ENCODE results near the gene RRAGD.
"Not testable (repeated sequence)": the region's sequence is repeated elsewhere in the genome, so short reads cannot be mapped to it uniquely, and the experiment has no call there.

RRAGD gene

DNA sequence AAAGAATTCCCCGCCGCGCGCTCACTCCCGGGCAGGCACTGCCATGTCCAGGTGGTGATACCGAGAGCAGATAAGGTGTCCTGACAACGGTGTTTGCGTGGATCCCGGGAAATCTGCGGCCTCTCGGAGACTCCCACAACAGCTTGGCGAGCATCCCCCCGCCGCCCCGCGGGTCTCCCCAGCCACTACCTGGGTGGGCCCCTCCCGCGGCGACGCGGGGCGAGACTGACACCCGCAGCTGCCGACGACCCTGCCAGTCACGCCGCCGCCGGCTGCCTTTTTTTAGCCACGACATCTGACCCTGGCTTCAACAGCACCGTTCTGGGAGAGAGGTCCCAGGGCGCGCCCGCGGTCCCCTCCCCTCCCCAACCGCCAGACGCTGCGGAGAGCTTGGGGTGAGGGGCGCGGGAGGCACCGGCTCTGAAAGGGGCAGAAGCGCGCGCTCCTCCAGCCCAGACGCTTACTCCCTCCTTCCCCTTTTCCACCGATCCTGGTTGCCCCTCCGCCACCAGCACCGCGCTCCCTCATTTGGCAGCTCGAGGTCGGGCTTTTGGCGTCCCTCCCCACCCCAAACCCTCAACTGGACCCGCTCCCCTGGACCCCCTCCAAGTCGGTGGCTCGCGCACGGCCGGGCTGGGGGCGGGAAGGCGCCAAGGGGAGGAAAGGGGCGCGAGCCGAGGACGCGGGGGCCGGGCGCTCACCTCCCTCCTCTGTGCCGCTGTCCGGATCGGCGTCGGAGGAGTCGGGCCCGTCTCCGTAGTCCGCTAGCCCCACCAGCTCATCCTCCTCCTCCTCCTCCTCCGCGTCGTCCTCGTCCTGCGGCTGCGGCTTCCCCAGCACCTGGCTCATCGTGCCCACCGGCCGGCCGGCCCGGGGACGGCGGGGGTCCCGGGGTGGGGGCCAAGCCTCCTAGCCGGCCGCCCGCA, 665 bp downstream of the RRAGD start:
- peak; percentile 51 to 68 for DNase-seq

DNA sequence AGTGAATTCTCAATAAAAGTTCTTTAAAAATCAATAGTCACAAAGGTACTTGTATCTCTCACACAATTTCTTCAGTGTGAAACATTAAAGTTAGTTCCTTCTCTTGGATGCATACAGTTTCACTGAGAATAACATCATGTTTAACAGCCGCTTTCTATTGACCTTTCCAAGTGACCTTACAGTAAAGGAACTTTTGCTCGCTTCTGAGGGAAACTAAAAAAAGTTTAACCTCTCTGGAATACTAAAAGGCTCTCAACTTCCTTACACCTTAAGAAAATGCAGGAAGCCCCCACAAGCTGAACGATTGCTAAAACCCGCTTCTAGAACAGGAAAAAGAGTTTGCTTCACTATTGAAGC, 1.3 kb downstream of the RRAGD start:
- no peak for DNase-seq

DNA sequence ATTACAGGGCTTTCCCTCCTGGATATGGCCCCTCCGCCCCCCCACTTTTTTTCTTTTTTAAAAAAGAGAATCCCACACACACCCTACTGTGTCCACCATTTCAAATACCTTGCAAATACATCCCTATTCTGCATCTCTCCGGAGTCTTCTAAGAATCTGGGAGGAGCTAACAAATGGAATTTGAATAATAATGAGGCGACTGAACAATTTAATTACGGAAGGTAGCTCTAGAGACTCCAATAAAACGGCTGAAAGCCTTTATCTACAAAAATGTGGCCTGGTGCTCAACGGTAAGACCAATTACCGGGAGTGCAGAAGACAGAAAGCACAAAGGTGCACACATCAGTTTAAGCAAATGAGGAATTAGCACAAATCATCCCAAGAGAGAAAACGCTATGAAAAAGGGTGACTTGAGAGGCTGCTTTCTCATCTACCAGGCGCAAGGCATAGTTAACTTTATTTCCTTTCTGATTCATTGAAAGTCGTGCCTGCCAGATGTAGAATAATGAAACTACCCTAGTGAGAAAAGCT, 1.8 kb downstream of the RRAGD start:
- no peak for DNase-seq

DNA sequence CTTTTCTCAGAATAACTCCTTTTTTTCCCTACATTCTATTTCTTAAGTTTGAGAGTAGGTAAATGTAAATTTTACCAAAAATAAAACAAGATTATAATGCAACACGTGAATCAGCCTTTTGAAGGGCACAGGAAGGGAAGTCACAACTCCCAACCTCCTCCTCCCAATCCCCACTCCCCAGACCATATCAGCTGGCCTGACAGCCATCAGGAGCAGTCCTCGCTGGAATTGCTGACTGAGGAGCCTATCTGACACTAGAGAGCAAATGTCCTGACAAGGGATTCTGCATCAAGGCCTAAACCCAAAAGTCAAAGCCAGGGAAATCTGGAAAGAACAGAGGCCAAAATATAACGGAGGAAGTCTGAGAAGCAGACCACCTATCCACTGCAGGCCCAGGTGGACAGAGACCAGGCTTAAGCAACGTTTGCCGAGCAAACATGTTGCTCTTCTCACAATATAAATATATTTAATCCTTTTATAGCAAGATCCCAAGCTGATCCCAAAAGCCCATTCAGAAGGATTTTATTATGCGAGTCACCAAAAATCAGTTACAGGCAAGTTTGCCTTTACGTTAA, 2.5 kb downstream of the RRAGD start:
- no peak for DNase-seq

DNA sequence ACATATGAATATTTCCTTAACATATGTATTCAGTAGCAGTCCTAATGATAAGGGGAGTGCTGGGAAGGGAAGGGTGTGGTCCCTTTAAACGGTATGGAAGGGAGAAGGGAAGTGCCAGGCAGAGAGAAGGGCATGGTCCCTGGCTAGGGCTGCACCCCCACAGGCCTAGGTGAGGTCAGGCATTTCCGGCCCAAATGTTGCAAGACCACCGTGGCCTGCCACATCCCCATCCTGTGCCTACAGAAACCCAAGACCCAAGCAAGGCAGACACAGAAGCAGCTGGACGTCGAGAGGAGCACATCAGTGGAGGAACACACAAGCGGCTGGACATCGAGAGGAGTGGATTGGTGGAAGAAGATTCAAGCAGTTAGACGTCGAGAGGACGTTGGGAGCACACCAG, 5.9 kb downstream of the RRAGD start:
- no peak for DNase-seq

DNA sequence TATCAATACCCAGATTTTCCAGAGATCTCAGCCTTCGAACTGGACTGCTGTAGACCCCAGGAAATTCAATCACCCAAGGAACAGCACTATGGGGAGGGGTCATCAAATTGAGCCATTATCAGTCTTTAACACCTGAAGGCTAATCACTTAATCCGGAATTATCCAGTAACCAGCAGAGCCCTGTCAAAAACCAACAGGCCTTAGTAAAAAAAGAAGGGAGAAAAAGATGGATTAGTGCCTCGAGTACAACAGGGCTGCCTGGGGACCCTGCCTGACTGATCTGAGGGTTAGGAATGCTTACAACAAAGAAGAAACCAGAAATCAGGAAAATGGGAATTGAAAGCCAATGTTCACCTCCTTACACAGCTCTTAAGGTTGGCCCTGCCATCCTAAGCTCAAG, 7.6 kb downstream of the RRAGD start:
- DNase-seq, result no peak

DNA sequence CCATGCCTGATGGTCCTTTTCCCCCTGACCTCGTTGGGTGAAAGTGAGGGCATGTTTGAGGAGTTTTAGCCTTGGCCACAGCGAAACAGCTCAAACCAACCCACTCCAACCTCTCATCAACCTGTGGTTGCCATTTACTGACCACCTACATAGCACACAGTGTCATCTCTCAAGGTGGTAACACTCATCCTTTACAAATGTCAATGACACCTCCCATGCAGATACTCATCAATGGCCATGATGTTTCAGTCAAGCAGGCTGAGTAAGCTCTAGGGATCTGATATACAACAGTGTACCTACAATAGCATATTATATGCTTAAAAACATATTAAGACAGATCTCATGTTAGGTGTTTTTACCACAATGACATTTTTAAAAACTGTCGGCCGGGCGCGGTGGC, 9.3 kb downstream of the RRAGD start:
- no peak for DNase-seq

DNA sequence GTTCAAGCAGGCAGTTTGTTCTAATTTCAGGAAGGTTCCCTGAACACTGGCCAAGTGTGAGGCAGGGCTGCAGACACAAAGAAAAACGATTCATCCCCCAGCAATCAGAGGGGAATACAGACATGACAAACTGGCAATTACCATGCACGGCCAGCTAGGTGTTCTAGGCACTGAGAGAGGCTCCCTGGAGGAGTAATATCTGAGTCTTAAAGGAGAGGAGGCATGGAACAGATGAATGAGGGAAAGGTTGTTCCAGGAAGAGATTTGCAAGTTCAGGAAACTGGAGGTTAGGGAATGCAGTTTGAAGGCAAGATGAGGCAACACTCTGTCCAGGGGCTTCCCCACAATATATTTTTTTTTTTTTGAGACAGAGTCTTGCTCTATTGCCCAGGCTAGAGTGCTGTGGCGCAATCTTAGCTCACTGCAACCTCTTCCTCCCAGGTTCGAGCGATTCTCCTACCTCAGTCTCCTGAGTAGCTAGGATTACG, 11.1 kb downstream of the RRAGD start:
- no peak for DNase-seq

DNA sequence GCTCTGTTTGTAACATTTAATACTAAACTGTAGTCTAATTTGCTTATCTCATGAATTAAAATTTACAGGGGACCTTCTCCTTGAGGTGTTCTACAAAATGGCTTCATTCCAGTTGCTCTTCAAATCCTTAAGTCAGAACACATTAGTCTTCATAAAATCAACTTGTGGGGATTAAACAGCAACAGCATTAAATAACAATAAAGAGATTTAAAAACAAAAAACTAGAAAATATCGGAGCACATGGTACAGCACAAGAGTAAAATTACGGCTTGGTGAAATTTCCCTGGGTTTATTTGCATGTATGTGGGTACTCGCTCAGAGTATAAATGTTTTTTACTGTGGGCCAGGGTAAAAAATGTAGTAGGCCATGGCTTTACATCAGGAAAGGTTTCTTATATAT, 12.0 kb downstream of the RRAGD start:
- DNase-seq, result no peak

DNA sequence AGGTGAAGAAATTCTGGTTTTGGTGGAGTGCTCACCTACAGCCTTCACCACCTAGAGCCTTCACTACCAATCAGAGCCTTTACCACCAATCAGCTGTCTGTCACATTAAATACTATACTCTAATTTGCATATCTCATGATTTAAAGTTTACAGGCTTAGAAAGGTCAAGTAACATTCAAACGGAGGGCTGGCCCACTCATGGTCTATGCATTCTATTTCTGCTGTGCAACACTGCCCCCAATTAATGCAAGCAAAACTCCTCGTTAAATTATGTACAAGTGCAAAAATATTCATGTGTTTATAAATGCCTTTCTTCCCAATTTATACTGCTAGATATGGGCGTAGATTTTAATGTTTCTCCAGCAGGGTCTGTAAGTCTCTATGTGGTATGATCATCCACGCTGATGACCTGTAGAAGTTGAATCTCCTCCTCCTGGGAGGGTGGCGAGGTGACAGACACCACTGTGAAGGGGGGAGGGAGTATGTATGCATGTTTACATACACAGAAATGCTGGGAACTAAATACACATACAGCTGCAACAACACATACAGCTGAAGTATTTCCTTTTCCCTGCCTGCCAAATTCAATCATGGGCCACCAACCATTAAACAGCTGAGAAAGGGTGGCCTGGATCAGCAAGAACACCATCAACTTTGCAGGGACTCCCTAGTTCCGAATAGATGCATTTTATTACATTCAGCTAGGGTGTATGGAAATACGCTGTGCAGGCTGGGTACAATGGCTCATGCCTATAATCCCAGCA, 13.1 kb downstream of the RRAGD start:
- no peak for DNase-seq

DNA sequence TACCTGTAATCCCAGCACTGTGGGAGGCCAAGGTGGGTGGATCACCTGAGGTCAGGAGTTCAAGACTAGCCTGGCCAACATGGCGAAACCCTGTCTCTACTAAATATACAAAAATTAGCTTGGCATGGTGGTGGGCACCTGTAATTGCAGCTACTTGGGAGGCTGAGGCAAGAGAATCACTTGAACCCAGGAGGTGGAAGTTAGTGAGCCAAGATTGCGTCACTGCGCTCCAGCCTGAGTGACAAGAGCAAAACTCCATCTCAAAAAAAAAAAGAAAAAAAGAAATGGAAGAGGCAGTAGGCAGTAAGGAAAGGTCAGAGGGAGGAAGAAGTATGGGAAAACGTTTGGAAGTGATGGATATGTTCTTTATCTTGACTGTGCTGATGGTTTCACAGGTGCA, 14.2 kb downstream of the RRAGD start:
- DNase-seq, result not testable (repeated sequence)

DNA sequence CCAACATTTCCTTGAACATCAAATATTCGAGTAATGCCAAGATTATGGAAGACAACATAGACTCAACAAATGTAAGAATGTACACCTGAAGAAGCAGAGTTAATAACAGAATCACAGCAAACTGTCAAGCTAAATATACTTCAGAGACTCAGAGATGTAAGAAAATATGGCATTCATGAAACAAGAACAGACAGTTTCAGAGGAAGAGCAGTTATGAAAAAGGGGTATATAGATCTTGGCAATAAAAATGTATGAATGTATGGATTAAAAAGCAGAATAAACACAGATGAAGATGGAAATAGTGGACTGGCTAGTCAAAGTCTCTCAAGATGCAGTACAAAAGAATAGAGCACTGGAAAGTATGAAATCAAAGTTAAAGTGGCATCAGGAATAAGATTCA, 18.4 kb downstream of the RRAGD start:
- no peak for DNase-seq

DNA sequence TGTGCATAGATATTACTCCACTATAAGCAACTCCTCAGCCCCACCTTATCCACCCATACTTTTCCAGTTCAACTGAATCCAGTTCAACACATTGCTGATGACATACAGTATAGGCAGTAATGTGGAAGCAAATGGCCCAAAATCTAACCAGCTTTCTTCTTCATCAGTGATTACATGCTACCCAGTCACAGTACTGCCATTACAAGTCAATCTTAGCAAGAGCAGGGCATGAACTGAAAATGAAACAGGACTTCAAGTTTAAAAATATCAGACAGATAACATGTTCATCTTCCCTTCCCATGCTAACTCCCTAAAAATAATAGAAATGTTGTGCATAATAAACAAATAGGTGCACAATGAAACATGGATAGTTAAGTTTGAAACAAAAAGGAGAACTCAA, 19.2 kb downstream of the RRAGD start:
- no peak for DNase-seq

DNA sequence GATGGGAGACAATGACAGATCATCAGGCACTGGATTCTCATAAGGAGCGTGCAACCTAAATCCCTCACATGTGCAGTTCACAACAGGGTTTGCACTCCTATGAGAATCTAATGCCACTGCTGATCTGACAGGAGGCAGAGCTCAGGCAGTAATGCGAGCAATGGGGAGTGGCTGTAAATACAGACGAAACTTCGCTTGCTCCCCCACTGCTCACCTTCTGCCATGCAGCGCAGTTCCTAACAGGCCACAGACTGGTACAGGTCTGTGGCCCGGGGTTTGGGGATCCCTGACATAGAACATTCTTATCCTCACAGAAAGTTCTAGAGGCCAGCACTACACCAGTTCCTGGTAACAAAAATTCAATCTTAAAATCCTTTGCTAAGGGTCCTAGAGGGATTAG, 23.2 kb downstream of the RRAGD start:
- DNase-seq, result no peak

DNA sequence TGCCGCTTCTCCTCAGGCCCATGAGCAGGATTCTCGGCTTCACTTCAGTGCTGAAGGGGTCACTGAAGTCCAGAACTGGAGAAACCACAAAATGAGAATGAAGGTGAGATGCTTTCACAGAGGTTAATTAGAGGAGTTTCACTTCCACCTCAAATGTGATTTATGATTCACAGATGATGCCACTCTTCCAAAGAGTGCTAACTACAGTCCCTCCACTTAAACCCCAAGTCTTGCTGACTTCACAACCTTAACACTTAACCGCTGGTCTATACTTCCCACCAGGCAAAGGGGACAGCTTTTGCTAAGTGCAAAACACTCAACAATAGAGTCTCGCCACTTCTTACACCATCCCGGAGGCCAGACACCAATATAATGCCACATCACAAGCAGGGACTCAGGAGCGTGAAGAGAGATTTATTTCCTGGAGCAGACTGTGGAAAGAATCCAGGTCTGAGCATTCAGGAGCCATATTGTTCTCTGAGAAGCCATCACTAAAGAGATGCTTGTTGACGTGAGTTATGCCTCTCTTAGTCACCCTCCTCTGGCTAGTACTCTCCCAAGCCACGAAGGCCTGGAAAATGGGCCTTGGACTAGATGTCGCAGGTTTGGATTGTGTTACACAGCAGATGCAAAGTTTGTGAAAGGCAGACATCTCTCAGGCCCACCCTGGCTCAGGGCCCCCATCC, 24.4 kb downstream of the RRAGD start:
- DNase-seq, result no peak

DNA sequence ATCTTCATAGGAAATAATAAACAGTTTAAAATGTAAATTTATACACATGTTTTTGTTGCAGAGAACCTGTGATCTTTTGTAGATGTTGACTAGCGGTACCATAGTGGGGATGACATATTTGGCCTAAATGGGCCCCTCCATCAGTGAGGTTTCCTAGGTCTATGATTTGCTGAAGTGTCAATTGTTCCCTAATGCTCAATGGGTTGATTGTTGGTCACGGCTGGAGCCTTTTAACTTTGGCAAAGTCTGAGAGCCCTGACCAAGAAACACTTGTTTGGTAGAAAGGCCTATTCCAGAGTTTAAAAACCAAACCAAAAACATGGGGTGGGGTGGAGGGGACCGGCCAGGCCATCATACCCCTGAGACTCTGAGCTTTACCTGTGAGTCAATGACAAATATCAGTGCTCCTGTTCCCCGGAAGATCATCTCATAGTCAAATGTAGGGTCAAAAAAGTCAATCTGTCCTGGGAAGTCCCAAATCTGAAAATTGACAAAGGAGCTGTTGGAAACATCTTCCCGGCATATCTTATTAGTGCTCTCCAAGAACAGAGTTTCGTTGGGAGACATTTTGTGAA, 25.1 kb downstream of the RRAGD start:
- no peak for DNase-seq

DNA sequence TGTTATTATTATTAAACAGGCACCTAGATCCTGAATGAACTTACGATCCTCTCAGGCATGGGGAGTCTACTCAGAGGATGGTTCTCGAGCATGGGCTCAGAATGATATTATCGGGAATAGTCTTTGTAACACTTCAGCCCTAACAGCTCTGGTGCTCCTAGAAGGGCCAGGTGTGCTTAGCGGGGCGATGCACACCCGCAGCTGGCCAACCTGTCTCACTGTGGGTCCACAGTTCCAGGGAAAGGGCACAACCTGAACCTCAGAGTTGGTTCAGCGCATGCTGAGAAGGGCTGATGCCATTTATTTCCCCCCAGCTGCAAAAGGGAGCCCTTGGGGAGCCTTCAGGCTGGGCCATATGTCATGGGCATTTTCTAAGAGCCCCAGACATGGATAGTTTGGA, 26.2 kb downstream of the RRAGD start:
- no peak for DNase-seq

DNA sequence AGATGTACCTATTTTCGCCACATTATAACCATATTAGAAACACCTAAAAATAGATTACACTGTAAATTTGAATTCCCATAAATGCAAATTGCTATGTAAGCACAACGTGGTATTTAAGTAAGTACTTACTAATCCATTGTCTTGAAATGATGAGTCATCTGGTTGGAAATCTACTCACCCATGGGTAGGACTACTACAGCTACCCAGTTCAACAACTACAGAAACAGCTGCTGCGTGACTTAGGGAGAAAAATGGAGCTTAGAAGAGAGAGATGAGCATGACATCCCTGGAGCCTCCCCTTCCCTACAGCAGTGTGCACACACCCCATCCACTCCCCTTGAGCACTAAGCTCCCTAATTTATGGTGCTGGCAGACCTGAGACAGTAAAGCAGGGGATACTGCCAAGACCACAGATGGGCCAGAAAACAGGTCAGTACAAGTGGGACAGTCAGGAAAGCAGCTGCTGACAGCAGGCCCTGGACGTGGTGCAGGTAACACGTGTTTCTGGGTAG, 26.9 kb downstream of the RRAGD start:
- DNase-seq, result no peak

DNA sequence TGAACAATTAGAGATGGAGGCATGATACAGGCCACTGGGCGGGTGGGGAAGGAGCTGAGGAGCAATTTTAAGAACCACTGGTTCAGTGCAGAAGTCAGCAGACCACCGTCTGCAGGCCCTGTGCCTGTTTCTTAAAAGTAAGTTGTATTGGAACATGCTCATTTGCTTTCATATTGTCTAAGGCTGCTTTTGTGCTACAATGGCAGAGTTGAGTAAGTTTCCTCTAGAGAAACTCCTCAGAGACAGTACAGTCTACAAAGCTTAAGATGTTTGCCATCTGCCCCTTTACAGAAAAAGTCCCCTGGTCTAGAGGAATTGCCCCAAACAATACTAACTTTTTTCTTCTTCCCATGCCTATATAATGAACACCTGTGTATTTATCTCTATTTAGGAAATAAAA, 31.0 kb downstream of the RRAGD start:
- no peak for DNase-seq

DNA sequence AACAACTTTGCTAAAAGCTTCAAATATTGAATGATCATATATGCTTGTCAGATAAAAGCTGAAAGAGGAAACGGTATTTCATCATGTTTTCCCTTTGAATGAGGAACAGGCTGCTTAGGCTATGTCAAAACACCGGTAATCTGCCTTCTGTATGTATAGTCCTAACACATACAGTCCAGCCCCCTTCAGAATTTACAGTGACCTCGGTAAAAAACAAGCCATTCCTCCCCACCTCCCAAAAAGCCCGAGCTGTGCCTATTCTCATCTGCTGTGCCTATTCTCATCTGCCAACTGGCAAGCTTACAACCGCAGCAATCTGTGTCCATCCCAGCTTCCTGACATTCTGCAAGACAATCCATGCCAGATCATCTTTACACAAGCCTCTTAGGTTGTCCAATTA, 32.8 kb downstream of the RRAGD start:
- DNase-seq, result no peak

DNA sequence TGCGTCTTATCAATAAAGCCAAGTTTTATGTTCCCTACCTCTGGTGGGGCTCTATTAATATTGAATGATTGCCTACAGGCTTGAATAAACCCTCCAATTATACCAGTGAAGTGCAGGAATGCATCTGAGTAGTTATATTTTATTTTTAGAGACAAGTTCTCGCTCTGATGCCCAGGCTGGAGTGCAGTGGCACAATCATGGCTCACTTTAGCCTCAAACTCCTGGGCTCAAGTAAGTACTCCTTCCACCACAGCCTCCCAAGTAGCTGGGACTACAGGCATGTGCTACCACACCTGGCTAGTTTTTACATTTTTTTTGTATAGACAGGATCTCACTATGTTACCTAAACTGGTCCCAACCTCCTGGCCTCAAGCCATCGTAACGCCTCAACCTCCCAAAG, 33.4 kb downstream of the RRAGD start:
- DNase-seq, result no peak

Data from activated T-cell treated with anti-CD3 and anti-CD28 coated beads, Interleukin-2, amount 50 U/mL, for 48 hours (primary cell).